SK-N-SH (cell line): ENCODE results near the gene SLCO3A1. TPM values are rescaled to one million over a fixed set of nuclear protein-coding genes. Genes with fewer than 3 reads are reported as not detected.
A peak's percentile ranks its signal among the peaks of the same experiment; 100 is the strongest.

Experiments
- CTCF ChIA-PET: fragments of 300-600, 350-600 bp; formaldehyde crosslinking; extraction: SDS; loops from one replicate; lab custom pipeline; 2021; lab: Yijun Ruan, JAX
- POLR2A ChIA-PET: fragments of 350-600 bp; sonication (Branson Sonifier 250); formaldehyde crosslinking; extraction: SDS; loops from one replicate; lab custom pipeline; 2020; ENCODE audit warnings: antibody characterized with exemption, inconsistent platforms; lab: Yijun Ruan, JAX
- DNase-seq: peaks from one replicate; pipeline ENCODE4 v3.0.0; 2012
- H2AFZ ChIP-seq: fragments of 200-600 bp; sonication (generic); 2 replicates; pipeline ENCODE4 v1.8.1; 2016; ENCODE audit warnings: antibody characterized with exemption, mild to moderate bottlenecking, low read depth
- H3F3A ChIP-seq: fragments of 200-600 bp; sonication (generic); replicated peaks from 2 replicates; pipeline ENCODE3; 2016; ENCODE audit warnings: antibody characterized with exemption, mild to moderate bottlenecking; ENCODE audit not compliant: insufficient read depth
- H3K27ac ChIP-seq, 2 experiments: fragments of 200-500 bp in 1 of 2; fragments of 200-600 bp in 1 of 2; sonication (Bioruptor generic) in 1 of 2; sonication (generic), shearing (Covaris generic) in 1 of 2; 2 replicates each; pipeline versions ENCODE4 v1.5.1 to v1.6.1; 2014 to 2016; ENCODE audit warnings: low read depth in 2 of 2, inconsistent platforms in 1 of 2, low read length in 1 of 2, mild to moderate bottlenecking in 1 of 2, mixed read lengths in 1 of 2
- H3K27me3 ChIP-seq: fragments of 200-600 bp; sonication (generic), shearing (Covaris generic); 2 replicates; pipeline ENCODE4 v1.6.1; 2016; ENCODE audit warnings: mixed run types; ENCODE audit not compliant: insufficient read depth
- H3K36me3 ChIP-seq, 2 experiments: fragments of 200-500 bp in 1 of 2; fragments of 200-600 bp in 1 of 2; sonication (Bioruptor generic) in 1 of 2; sonication (generic) in 1 of 2; replicated peaks in 1 of 2; 2 replicates each; pipeline versions ENCODE3 to v1.5.1; 2014 to 2016; ENCODE audit warnings: low read length in 1 of 2, mild to moderate bottlenecking in 1 of 2; ENCODE audit not compliant: insufficient read depth in 2 of 2, control insufficient read depth in 1 of 2
- H3K4me1 ChIP-seq, 2 experiments: fragments of 200-500 bp in 1 of 2; fragments of 200-600 bp in 1 of 2; sonication (Bioruptor generic) in 1 of 2; sonication (generic), shearing (Covaris generic) in 1 of 2; 2 replicates each; pipeline versions ENCODE4 v1.5.1 to v1.6.1; 2014 to 2016; ENCODE audit warnings: low read depth in 1 of 2, low read length in 1 of 2, mixed run types in 1 of 2; ENCODE audit not compliant: insufficient read depth in 2 of 2, control insufficient read depth in 1 of 2
- H3K4me2 ChIP-seq: fragments of 200-600 bp; sonication (generic), shearing (Covaris generic); 2 replicates; pipeline ENCODE4 v1.6.1; 2017; ENCODE audit warnings: mixed run types
- H3K4me3 ChIP-seq, 2 experiments: fragments of 200-500 bp in 1 of 2; fragments of 200-600 bp in 1 of 2; sonication (Bioruptor generic) in 1 of 2; sonication (generic), shearing (Covaris generic) in 1 of 2; 2 replicates each; pipeline versions ENCODE4 v1.5.1 to v1.8.1; 2014 to 2016; ENCODE audit warnings: low read depth in 2 of 2, inconsistent platforms in 1 of 2, low read length in 1 of 2, mild to moderate bottlenecking in 1 of 2, mixed read lengths in 1 of 2, moderate library complexity in 1 of 2
- H3K79me2 ChIP-seq: fragments of 200-600 bp; sonication (generic); 2 replicates; pipeline ENCODE4 v1.8.1; 2017; ENCODE audit warnings: mild to moderate bottlenecking; ENCODE audit not compliant: insufficient read depth
- H3K9ac ChIP-seq: fragments of 200-600 bp; sonication (generic); 2 replicates; pipeline ENCODE4 v1.6.1; 2017; ENCODE audit warnings: mixed run types
- H3K9me2 ChIP-seq: fragments of 200-600 bp; sonication (generic); 2 replicates; pipeline ENCODE4 v1.6.1; 2017; ENCODE audit warnings: mixed run types
- H3K9me3 ChIP-seq: fragments of 200-600 bp; sonication (generic); 2 replicates; pipeline ENCODE4 v1.6.1; 2017; ENCODE audit warnings: mixed run types, mild to moderate bottlenecking, moderate library complexity
- H4K20me1 ChIP-seq: fragments of 200-600 bp; sonication (generic); 2 replicates; pipeline ENCODE4 v1.6.1; 2017; ENCODE audit warnings: mild to moderate bottlenecking, mixed run types; ENCODE audit not compliant: insufficient read depth
- CHD2 ChIP-seq: fragments of 150-350 bp; IDR thresholded peaks from 2 replicates; pipeline ENCODE4 v1.6.1; 2018; ENCODE audit warnings: low read length; ENCODE audit not compliant: partially characterized antibody
- CTCF ChIP-seq: fragments of 200-600 bp; sonication (generic); IDR thresholded peaks from 2 replicates; pipeline ENCODE4 v1.6.1; 2017; ENCODE audit warnings: antibody characterized with exemption, mild to moderate bottlenecking, moderate library complexity
- ELF1 ChIP-seq: IDR thresholded peaks from 2 replicates; pipeline ENCODE4 v1.4.0; 2012
- EZH2phosphoT487 ChIP-seq: fragments of 200-600 bp; sonication (generic); IDR thresholded peaks from 2 replicates; pipeline ENCODE4 v1.6.1; 2017; ENCODE audit warnings: low read depth, mixed run types, mild to moderate bottlenecking, antibody characterized with exemption, moderate library complexity, borderline replicate concordance
- FOSL2 ChIP-seq: IDR thresholded peaks from 2 replicates; pipeline ENCODE4 v1.4.0; 2012; ENCODE audit warnings: low read depth, mild to moderate bottlenecking, moderate library complexity, borderline replicate concordance
- FOXJ3 ChIP-seq: sonication (generic); formaldehyde crosslinking; IDR thresholded peaks from 2 replicates; pipeline ENCODE4 v1.5.1; 2020; ENCODE audit warnings: mild to moderate bottlenecking, missing genetic modification reagents
- FOXM1 ChIP-seq: IDR thresholded peaks from 2 replicates; pipeline ENCODE4 v1.4.0; 2012; ENCODE audit warnings: low read depth, mild to moderate bottlenecking
- GATA2 ChIP-seq: sonication (generic); formaldehyde crosslinking; IDR thresholded peaks from 2 replicates; pipeline ENCODE4 v1.5.0; 2020; ENCODE audit warnings: mild to moderate bottlenecking, missing genetic modification reagents
- JUND ChIP-seq: IDR thresholded peaks from 2 replicates; pipeline ENCODE4 v1.4.0; 2012
- MXI1 ChIP-seq: IDR thresholded peaks from 2 replicates; pipeline ENCODE4 v1.6.1; 2012; ENCODE audit warnings: mild to moderate bottlenecking, low read depth, low read length, improper control_type of control experiment
- NFIC ChIP-seq: IDR thresholded peaks from 2 replicates; pipeline ENCODE4 v1.4.0; 2012; ENCODE audit warnings: borderline replicate concordance
- PBX3 ChIP-seq: IDR thresholded peaks from 2 replicates; pipeline ENCODE4; 2012
- RAD21 ChIP-seq: IDR thresholded peaks from 2 replicates; pipeline ENCODE4 v1.6.1; 2012; ENCODE audit warnings: mild to moderate bottlenecking, low read length
- RCOR1 ChIP-seq: fragments of 150-350 bp; IDR thresholded peaks from 2 replicates; pipeline ENCODE4 v1.6.1; 2017; ENCODE audit warnings: antibody characterized with exemption, low read length
- REST ChIP-seq: IDR thresholded peaks from 2 replicates; pipeline ENCODE4 v1.6.1; 2012; ENCODE audit warnings: mild to moderate bottlenecking, low read depth, low read length, moderate library complexity
- RFX5 ChIP-seq: IDR thresholded peaks from 2 replicates; pipeline ENCODE4 v1.6.1; 2012; ENCODE audit warnings: mild to moderate bottlenecking, improper control_type of control experiment, low read length
- SMC3 ChIP-seq: IDR thresholded peaks from 2 replicates; pipeline ENCODE4 v1.6.1; 2012; ENCODE audit warnings: low read depth, low read length, improper control_type of control experiment
- TAF1 ChIP-seq: IDR thresholded peaks from 2 replicates; pipeline ENCODE4 v1.6.1; 2012; ENCODE audit warnings: low read depth, mild to moderate bottlenecking, low read length, moderate library complexity, borderline replicate concordance
- TEAD4 ChIP-seq: IDR thresholded peaks from 2 replicates; pipeline ENCODE4 v1.4.0; 2012; ENCODE audit warnings: mild to moderate bottlenecking, borderline replicate concordance; ENCODE audit not compliant: insufficient read depth
- USF2 ChIP-seq: fragments of 150-350 bp; IDR thresholded peaks from 2 replicates; pipeline ENCODE4 v1.6.1; 2017; ENCODE audit warnings: antibody characterized with exemption, low read length, low read depth, borderline replicate concordance
- WGBS: methylation state at CpG from one replicate; pipeline ENCODE4 v1.1.6; 2017; ENCODE audit warnings: low lambda C conversion rate; 5-methylcytosine and 5-hydroxymethylcytosine counted together
- polyA plus RNA-seq, 3 experiments: library from polyadenylated mRNA; depleted of rRNA; stranded (reverse); fragments of >200 nt; gene quantifications; 2 replicates each; pipeline ENCODE4 v1.2.3, GENCODE V29; 2012

Gene SLCO3A1
- polyA plus RNA-seq, 1 of the 3 experiments (the other 2 are of a cell fraction): 19.7 TPM

GRCh38 chr15:92095693-92096092 lies 242.2 kb downstream of the SLCO3A1 start (continued):
- TF ChIP-seq USF2: no peak
- no peak for TF ChIP-seq RFX5
- TF ChIP-seq EZH2phosphoT487: no peak

- Histone ChIP-seq H3K9ac (no peak overlapping the region), H3K27ac (no peak overlapping the region), H3K27me3 (no peaks in the 10 kb centered on the region), H3K4me2 (no peak overlapping the region), H3K4me1 (peaks cover 0 to 9% of the 10 kb centered on the region in 2 experiments; a peak in 1 of 4 replicates), H3K9me3 (no peaks in the 10 kb centered on the region), H4K20me1 (no peaks in the 10 kb centered on the region), H2AFZ (no peak overlapping the region), H3K4me3 (no peak overlapping the region; a peak in 1 of 4 replicates), H3K79me2 (no peaks in the 10 kb centered on the region), H3F3A (no peaks in the 10 kb centered on the region), H3K36me3 (peaks cover 3 to 4% of the 10 kb centered on the region in 2 experiments), H3K9me2 (no peaks in the 10 kb centered on the region)
- POLR2A ChIA-PET: interaction anchor here (1.0 kb wide), 1 partner anchor 617 kb away, joined by 3 read pairs; no protein-coding TSS in a partner anchor
- no peak for TF ChIP-seq TEAD4
- no peak for TF ChIP-seq USF2
- TF ChIP-seq REST: no peak
- no peak for TF ChIP-seq FOSL2
- no peak for TF ChIP-seq FOXM1
- no peak for TF ChIP-seq JUND
- TF ChIP-seq CHD2: peak; percentile 29
- no peak for TF ChIP-seq RCOR1
- peak; percentile 75 for TF ChIP-seq CTCF
- no peak for TF ChIP-seq GATA2
- peak; percentile 71 for TF ChIP-seq SMC3
- no peak for TF ChIP-seq FOXJ3
- TF ChIP-seq RAD21: peak; percentile 94
- no peak for TF ChIP-seq NFIC
- no peak for TF ChIP-seq PBX3
- TF ChIP-seq ELF1: no peak
- TF ChIP-seq MXI1: no peak
- TF ChIP-seq TAF1: no peak
- CTCF ChIA-PET: interaction anchor here (0.6 to 8.6 kb wide), 35 partner anchors 8 to 836 kb away, joined by 3 to 67 read pairs (median 3); no protein-coding TSS in a partner anchor
- peak; percentile 69 for DNase-seq
- WGBS: 57% methylated on average over 14 of the region's 17 CpGs
Observed at GRCh38 chr15:92097474-92098178, 244.1 kb downstream of the SLCO3A1 start.
